ENCODE results near the gene ZNF101.

The ZNF101 gene

DNA sequence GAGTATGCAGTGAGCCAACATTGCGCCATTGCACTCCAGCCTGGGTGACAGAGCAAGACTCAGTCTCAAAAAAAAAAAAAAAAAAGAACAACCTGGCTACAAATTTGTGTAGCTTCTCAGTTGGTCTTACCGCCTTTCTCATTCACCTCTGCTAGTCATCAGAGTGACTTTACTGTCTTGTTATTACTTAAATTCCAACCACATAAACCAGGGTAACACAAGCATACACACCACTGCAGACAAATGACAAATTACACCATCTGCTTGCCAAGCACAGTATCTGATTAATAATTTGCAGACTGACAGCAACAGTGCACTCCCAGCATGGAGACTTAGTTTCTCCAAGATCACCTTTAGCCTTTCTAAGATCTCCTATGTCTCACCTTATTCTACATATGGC lies 53.3 kb downstream of the ZNF101 start:
- no peak for DNase-seq

DNA sequence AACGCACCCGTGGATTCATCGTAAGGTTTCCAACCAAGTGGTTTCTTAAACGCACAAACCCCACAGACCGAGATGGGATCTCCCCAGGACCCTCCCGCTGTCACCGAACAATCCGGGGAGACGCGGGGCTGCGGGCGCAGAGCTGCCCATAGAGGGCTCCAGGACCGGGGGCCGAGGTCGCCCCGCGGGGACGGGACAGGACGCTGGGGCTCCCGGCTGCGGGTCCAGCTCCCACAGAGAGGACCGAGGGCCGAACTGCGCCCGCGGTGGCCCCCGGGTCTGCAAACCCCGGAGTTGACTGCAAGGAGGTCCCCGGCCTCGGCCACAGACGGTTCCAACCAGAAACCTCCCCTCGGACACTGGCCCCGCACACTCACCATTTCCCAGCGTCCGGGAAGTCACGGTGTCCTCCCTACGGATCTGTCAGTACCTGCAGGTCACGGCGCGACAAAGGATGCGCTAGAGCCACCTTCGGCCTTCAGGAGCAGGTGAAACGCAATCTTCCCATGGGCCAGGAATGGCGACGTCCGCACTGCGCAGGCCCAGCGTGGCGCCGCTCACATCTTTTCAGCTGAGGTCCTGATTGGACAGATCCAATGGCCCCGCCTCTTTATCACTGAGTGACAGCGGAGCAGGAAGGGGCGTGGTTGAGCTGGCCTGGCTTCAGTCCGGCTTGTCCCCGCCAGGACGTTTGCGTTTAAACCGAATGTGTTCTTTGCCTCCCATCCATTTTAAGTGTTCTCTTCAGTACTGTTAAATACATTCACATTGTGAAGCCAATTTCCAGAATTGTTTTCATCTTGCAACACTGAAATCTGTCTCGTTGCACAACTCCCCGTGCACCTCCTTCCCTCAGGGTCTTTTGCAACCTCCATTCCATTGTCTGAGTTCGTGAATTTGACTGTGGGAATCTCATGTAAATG lies 64.2 kb downstream of the ZNF101 start, which contains the start of gene ZNF14:
TSS of gene ZNF14 (minus strand) at position 534 of the 923 bp plus-strand sequence. CDS start at position 380, 154 bp downstream.
- peak; percentile 93 for DNase-seq

Measured in stimulated activated naive CD4-positive, alpha-beta T cell treated with Interleukin-2 at 50 U/mL for 16 hours (primary cell).